NCI-H748 (cell line): ENCODE measurements around the gene LILRB4.
"Not testable (repeated sequence)": the region's sequence is repeated elsewhere in the genome, so short reads cannot be mapped to it uniquely, and the experiment has no call there.

Experiments
- DNase-seq: peaks from one replicate; lab custom pipeline; 2025; ENCODE audit not compliant: unreplicated experiment; lab: John Stamatoyannopoulos, UW

The LILRB4 gene

GRCh38 chr19:54691582-54692297 lies 29.0 kb downstream of the LILRB4 start:
- DNase-seq, result no peak

DNA sequence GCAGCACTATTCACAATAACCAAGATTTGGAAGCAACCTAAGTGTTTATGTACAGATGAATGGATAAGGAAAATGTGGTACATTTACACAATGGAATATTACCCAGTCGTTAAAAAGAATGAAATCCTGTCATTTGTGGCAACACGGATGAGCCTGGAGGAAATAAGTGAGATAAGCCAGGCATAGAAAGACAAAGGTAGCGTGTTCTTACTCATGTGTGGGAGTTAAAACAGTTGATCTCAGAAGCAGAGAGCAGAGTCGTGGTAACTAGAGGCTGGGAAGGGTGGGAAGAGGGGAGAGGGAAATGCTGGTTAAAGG lies 29.5 kb downstream of the LILRB4 start:
- DNase-seq, result no peak

DNA sequence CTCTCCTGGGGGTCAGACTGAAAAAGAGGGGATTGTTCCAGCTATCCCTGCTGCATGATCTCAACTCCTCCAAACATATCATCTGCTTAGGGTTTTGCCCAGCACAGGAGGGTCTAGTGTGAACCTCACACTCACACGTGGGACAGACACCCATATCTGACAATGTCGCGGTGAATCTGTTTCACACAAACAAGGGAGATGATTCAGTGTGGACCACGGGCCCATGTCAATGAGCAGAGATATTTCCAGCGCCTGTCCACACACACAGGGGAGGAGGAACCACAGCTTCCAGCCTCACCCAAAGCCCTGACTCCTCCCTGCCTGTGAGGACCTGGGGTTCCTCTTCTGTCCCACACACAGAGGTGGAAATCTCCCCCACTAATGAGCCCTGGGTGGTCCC lies 31.9 kb downstream of the LILRB4 start:
- DNase-seq, result no peak

DNA sequence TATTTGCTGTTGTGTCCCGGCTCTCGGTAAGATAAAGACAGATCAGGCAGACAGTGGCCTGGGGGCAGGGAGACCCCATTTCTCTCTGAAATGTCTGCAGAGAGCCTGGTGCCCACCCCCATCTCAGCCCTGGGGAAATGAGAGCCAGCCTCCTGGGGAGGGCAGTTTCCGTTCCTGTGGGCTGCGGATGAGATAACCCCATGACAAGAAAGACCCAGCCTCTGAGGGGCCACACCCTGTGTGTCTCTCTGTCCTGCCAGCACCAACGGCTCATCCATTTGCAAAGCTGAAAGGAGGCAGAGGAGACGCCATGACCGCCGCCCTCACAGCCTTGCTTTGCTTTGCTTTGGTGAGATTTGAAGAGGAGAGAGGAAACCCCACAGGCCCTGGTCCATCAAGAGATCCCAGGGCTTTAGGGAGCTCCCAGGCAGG lies 33.3 kb downstream of the LILRB4 start:
- no peak for DNase-seq

GRCh38 chr19:54696766-54697165 lies 34.0 kb downstream of the LILRB4 start:
- no peak for DNase-seq

- DNase-seq, result not testable (repeated sequence)
Measured at GRCh38 chr19:54697716-54698115, 34.9 kb downstream of the LILRB4 start.

DNA sequence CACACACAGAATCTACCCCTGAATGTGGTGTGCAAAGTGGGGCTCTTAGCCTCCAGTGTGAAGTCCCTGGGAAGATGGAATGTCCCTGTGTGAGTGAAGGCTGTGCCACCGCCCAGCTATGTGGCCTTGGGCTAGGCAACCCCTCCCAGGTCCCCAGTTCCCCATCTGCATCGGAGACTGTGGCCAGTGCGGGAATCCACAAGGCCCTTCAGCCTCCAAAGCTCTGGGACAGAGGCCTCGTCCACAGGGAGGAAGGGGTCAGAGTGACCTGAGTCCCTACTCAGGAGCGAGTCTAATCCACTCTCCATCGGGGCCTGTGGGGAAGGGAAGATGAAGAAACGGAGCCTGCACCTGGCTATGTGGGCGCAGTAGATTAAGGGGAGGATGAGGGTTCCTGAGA lies 42.1 kb downstream of the LILRB4 start:
- DNase-seq, result no peak

GRCh38 chr19:54707962-54708361 lies 45.2 kb downstream of the LILRB4 start:
- DNase-seq, result no peak

DNA sequence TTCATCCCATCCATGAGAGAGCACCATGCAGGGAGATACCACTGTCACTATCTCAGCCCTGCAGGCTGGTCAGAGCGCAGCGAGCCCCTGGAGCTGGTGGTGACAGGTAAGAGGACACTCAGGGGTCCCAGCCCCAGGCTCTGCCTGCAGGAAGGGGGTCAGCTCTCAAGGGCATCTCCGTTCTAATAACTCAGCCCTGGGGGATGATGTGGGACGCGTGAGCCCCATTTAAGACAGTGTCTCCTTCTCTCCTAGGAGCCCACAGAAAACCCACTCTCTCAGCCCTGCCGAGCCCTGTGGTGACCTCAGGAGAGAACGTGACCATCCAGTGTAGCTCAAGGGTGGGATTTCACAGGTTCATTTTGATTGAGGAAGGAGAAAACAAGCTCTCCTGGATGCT lies 46.0 kb downstream of the LILRB4 start:
- no peak for DNase-seq

DNA sequence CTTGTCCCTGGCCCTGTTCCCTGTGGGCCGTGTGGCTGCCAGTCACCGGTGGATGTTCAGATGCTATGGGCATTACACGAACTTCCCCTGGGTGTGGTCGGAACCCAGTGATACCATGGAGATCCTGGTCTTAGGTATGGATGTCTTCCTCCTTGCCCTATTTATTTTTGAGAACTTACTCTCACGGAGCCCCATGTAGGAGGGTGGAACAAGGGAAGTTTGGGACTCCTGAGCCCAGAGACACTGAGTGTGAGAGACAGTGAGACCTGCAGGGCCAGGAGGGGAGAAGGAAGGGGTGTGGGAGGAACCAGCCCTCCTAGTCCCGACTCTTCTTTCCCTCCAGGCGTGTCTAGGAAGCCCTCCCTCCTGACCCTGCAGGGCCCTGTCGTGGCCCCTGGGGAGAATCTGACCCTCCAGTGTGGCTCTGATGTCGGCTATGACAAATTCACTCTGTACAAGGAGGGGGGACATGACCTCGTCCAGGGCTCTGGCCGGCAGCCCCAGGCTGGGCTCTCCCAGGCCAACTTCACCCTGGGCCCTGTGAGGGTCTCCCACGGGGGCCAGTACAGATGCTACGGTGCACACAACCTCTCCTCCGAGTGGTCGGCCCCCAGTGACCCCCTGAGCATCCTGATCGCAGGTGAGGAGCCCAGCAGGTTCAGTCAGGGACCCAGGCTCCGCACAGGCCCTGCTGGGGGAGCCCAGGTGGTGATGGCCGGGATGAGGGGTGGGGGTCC lies 46.6 kb downstream of the LILRB4 start:
- DNase-seq, result no peak

GRCh38 chr19:54709956-54710355 lies 47.2 kb downstream of the LILRB4 start:
- DNase-seq, result not testable (repeated sequence)
